HEK293T (cell line): ENCODE results near the gene BCAS1.

Experiments
- ARNT ChIP-seq: fragments of 450-650 bp; IDR thresholded peaks from 2 replicates; pipeline ENCODE4 v1.6.1; 2017; ENCODE audit warnings: mild to moderate bottlenecking
- BHLHE40 ChIP-seq: fragments of 450-650 bp; IDR thresholded peaks from 2 replicates; pipeline ENCODE4 v1.6.1; 2016; ENCODE audit warnings: mild to moderate bottlenecking, moderate library complexity, borderline replicate concordance
- ELF4 ChIP-seq: fragments of 450-650 bp; IDR thresholded peaks from 2 replicates; pipeline ENCODE4 v1.6.1; 2017; ENCODE audit warnings: antibody characterized with exemption
- FOXA1 ChIP-seq: fragments of 450-650 bp; IDR thresholded peaks from 2 replicates; pipeline ENCODE4 v1.6.1; 2016; ENCODE audit warnings: mild to moderate bottlenecking
- FOXK2 ChIP-seq: fragments of 450-650 bp; IDR thresholded peaks from 2 replicates; pipeline ENCODE4 v1.6.1; 2016; ENCODE audit warnings: mild to moderate bottlenecking
- FOXM1 ChIP-seq: fragments of 450-650 bp; IDR thresholded peaks from 2 replicates; pipeline ENCODE4 v1.6.1; 2017; ENCODE audit warnings: mild to moderate bottlenecking, borderline replicate concordance
- HDGF ChIP-seq: fragments of 450-650 bp; IDR thresholded peaks from 2 replicates; pipeline ENCODE4 v1.6.1; 2017; ENCODE audit warnings: antibody characterized with exemption, borderline replicate concordance
- L3MBTL2 ChIP-seq: fragments of 450-650 bp; conservative IDR thresholded peaks from 2 replicates; pipeline ENCODE4 v1.6.1; 2016; ENCODE audit warnings: mild to moderate bottlenecking
- LEF1 ChIP-seq: fragments of 450-650 bp; IDR thresholded peaks from 2 replicates; pipeline ENCODE4 v1.6.1; 2017; ENCODE audit warnings: mild to moderate bottlenecking, borderline replicate concordance
- NFRKB ChIP-seq: fragments of 450-650 bp; IDR thresholded peaks from 2 replicates; pipeline ENCODE4 v1.6.1; 2016; ENCODE audit warnings: mild to moderate bottlenecking, moderate library complexity
- SP1 ChIP-seq: fragments of 450-650 bp; IDR thresholded peaks from 2 replicates; pipeline ENCODE4 v1.6.1; 2017
- TARDBP ChIP-seq: fragments of 450-650 bp; IDR thresholded peaks from 2 replicates; pipeline ENCODE4 v1.6.1; 2016
- ZNF384 ChIP-seq: fragments of 450-650 bp; IDR thresholded peaks from 2 replicates; pipeline ENCODE4 v1.6.1; 2016
- TF ChIP-seq, protein P1 (sequence below): fragments of 450-650 bp; IDR thresholded peaks from 2 replicates; pipeline ENCODE4 v1.6.1; 2016

GRCh38 chr20:53950578-53950977, 119.8 kb downstream of the BCAS1 start:
- TF ChIP-seq, protein P1, sequence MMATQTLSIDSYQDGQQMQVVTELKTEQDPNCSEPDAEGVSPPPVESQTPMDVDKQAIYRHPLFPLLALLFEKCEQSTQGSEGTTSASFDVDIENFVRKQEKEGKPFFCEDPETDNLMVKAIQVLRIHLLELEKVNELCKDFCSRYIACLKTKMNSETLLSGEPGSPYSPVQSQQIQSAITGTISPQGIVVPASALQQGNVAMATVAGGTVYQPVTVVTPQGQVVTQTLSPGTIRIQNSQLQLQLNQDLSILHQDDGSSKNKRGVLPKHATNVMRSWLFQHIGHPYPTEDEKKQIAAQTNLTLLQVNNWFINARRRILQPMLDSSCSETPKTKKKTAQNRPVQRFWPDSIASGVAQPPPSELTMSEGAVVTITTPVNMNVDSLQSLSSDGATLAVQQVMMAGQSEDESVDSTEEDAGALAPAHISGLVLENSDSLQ = no peak
- no peak for TF ChIP-seq L3MBTL2
- no peak for TF ChIP-seq FOXK2
- no peak for TF ChIP-seq ZNF384
- no peak for TF ChIP-seq FOXM1
- TF ChIP-seq LEF1 = no peak
- TF ChIP-seq ARNT = no peak
- TF ChIP-seq TARDBP = no peak
- TF ChIP-seq BHLHE40 = no peak
- no peak for TF ChIP-seq NFRKB
- TF ChIP-seq SP1 = no peak
- TF ChIP-seq FOXA1 = no peak
- TF ChIP-seq ELF4 = no peak
- TF ChIP-seq HDGF = no peak
